ENCODE measurements around the gene RELB.

- TF ChIP-seq REST (IDR thresholded peaks at IDR 0.05; ENCODE audit: borderline replicate concordance) (no peak), RAD21 (conservative IDR thresholded peaks at IDR 0.05) (no peak), EP300 (conservative IDR thresholded peaks at IDR 0.05; ENCODE audit: poor library complexity, severe bottlenecking) (no peak), MXI1 (conservative IDR thresholded peaks at IDR 0.05; ENCODE audit: poor library complexity, severe bottlenecking) (no peak), EZH2 (IDR thresholded peaks at IDR 0.05; ENCODE audit: borderline replicate concordance, insufficient read depth, low read length, poor library complexity, severe bottlenecking) (no peak), POLR2AphosphoS5 (IDR thresholded peaks at IDR 0.05) (no peak), TAF1 (IDR thresholded peaks at IDR 0.05; ENCODE audit: low read depth) (no peak), SMC3 (conservative IDR thresholded peaks at IDR 0.05; ENCODE audit: poor library complexity) (no peak)
- TF ChIP-seq, protein P1, sequence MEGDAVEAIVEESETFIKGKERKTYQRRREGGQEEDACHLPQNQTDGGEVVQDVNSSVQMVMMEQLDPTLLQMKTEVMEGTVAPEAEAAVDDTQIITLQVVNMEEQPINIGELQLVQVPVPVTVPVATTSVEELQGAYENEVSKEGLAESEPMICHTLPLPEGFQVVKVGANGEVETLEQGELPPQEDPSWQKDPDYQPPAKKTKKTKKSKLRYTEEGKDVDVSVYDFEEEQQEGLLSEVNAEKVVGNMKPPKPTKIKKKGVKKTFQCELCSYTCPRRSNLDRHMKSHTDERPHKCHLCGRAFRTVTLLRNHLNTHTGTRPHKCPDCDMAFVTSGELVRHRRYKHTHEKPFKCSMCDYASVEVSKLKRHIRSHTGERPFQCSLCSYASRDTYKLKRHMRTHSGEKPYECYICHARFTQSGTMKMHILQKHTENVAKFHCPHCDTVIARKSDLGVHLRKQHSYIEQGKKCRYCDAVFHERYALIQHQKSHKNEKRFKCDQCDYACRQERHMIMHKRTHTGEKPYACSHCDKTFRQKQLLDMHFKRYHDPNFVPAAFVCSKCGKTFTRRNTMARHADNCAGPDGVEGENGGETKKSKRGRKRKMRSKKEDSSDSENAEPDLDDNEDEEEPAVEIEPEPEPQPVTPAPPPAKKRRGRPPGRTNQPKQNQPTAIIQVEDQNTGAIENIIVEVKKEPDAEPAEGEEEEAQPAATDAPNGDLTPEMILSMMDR (IDR thresholded peaks at IDR 0.05; ENCODE audit: poor library complexity, severe bottlenecking), result no peak
Measured at GRCh38 chr19:45023048-45023447, 21.8 kb downstream of the RELB start.

Measured in neural cell (in vitro differentiated cells).